Measurements from ENCODE around the gene UPK3A.
"Not testable (repeated sequence)": the region's sequence is repeated elsewhere in the genome, so short reads cannot be mapped to it uniquely, and the experiment has no call there.

Gene UPK3A

GRCh38 chr22:45310331-45310976, 25.7 kb downstream of the UPK3A start:
- DNase-seq: no peak

DNA sequence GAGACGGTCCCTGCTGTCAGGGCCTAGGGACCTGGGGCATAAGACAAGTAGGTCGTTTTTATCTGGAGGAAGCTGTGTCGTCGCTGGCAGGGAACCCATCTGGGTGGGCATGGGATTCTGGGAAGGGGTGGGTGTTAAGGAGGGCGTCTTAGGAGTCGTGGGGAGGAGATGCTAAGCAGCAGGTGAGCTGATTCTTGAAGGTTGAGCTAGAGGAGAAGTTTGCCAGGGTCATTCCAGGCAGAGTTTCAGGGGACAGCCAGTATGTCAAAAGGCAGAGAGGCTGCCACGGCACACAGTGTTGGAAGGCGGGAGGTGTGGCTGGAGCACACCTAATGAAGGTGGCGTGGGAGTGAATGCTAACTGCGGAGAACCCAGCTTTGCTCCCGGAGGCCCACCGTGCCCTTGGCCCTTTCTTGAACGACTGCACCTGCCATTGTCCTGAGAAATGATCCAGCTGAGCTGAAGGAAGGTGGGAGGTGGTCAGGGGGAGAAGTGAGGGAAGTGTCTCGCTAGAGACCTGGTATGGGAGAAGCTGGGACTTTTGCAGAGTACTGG, 26.3 kb downstream of the UPK3A start:
- no peak for DNase-seq

GRCh38 chr22:45312415-45312814, 27.7 kb downstream of the UPK3A start:
- DNase-seq: no peak

DNA sequence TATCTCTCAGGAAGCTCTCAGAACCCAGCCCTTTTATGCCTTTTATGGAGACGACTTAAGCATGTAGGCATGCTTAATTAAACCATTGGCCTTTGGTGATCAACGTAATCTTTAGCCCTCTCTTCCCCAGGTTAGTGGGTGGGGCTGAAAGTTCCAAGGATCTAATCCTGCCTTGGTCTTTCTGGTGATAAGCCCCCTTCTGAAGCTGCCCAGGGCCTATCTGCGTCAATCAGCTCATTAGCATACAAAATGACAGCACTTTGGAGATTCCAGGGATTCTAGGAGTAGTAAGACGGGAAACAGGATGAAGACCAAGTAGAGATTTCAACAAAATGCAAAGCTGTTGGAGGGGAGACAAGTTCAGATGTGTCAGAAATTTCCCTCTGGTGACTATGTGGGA, 28.1 kb downstream of the UPK3A start:
- DNase-seq: no peak

DNA sequence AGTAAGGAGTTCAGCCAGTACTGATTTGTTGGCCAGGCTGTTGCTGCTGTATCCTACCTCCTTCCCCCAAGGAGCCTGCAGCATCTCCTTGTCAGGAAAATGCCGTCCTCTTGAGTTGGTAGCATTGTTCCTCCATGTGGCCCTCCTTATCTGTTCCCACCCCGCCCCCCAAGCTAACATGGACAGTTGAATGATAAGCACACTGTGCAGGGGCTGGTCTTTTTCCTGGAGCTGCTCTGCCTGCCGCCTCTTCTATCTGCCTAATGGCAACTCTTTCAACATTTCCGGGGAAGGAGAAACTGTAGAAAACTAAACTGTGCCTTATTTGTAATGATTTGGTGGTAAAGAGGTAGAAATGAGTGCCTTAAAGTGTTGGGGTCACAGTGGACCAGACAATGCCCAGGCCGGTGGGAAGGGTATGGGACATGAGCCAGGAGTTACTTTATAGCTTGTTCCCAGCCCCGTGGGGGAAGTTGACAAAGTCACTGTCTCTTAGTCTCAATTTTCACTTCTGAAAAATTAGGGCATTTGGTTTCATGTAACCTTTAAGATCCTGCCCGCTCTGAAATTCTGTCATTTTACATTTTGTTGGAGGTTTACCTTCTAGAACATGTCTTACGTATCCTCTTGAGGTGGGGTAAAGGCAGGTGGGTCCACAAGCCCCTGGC, 29.4 kb downstream of the UPK3A start:
- peak; percentile 13 for DNase-seq

DNA sequence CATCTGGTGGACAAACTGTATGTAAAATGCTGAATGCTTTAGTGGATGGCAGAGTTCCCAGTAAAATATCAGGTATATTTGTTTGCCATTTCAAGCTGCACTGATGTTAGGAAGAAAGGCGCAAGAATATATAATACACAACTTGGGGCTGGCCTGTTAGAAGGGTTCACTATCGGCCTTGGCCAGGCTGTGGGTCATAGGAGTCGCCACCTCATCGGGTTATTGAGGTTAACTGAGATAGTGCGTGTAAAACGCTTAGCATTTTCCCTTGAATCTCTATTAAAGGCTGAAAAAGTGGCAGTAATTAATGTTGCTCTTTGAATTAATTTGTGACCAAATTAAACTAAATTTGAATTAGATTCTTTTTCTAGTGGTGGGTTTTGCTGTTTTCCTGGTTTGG, 30.0 kb downstream of the UPK3A start:
- no peak for DNase-seq

- no peak for DNase-seq
Observed at GRCh38 chr22:45316796-45317526, 32.2 kb downstream of the UPK3A start.

DNA sequence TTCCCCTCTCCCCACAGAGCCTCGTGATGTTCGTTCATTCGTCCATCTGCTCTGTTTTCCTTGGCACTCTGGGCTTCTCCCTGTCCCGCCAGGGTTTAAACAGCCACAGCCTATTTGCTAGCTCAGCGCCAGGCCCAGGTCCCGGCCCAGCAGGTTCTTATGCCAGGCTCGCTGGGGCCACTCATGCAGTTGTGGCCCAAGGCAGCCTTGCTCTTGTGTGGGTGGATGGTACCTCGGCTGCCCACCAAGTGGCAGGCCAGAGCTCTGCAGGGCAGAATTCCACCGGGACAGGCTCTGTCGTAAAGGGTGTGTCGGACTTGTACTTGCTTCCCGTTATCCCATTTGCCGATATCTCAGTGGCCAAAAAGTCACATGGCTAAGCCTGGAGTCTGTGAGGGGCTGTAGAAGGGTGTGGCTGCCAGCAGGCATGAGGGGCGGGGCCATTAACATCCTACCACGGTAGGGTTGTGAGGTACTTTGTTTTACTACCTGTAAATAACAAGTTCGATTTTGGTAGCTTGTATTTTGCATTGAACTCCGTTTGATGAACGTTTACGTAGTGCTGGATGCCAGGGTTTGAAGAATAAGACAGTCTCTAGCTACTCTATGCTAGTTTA, 32.9 kb downstream of the UPK3A start:
- no peak for DNase-seq

GRCh38 chr22:45318168-45318557, 33.4 kb downstream of the UPK3A start:
- DNase-seq: no peak

DNA sequence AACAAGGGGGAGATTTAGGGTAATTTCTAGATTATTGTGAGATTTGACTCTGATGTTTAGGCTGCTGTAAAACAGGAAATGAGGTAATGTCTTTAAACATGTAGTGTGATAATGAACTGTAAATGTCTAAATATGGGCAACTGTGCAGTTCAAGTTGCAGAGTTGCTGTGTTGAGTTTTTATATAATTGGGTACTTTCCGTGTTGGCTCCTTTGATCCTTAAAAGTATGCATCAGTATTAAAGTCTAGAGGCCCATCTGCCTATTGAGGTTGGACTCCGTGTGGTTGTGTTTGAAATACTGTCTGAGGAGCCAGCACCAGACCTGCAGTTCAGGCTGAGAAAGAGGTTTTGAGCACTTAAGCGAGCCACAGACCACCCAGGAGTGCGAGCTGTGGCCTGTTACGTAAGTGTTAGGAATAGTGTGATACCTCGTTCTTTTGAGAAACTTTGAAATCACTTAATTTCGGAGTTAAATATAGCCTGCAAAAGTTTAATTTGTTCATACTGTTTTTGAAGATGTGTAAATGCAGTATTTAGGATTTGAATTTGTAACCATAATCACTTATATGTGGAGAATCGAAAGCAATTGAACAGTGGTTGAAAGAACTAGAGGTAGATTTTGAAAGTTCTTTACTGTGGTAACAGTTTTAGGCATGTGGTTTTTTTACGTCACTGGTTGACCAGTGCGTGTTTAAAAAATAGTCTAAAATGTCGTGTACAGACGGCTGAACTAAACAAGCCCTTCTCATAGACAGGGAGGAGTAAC, 34.0 kb downstream of the UPK3A start:
- no peak for DNase-seq

GRCh38 chr22:45319324-45319685, 34.6 kb downstream of the UPK3A start:
- DNase-seq: no peak

- DNase-seq: no peak
Observed at GRCh38 chr22:45320357-45320976, 35.7 kb downstream of the UPK3A start.

DNA sequence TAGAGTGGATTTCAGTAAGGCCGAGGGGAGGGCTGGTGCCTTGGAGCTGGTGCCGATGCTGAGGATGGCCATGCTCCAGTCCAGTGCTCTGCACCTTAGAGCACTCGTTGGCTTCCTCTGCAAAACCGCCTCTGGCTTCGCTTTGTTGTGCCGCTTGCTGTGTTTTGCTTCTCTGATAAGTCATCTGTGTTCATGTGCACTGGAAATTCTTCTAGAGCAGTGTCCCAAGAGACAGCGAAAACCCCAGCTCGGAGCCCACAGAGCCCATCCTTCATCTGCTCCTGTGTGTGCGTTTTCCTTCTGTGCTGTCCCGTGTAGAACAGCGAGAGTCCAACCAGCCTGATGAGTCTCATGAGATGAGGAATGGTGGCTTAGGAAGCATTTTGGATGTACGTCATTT, 37.1 kb downstream of the UPK3A start:
- DNase-seq: no peak

GRCh38 chr22:45322873-45323525, 38.2 kb downstream of the UPK3A start:
- DNase-seq: no peak

DNA sequence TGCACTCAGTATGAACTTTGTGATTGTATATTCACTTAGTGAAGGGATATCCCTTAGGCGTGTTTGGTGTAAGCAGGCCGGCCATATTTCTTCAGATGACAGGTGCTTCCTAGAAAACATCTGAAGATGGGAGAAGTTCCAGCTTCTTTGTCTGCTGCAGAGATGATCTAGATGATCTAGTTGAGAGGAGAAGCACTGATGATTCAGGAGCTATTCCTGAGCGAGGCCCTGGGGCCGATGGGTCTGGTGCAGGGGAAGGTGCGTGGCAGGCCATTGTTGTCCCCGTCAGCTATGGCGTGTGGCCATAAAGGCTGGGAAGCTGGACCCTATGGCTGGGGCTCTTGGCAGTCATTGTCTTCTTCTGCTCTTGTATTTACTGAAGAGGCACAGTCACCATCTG, 38.9 kb downstream of the UPK3A start:
- DNase-seq: no peak

DNA sequence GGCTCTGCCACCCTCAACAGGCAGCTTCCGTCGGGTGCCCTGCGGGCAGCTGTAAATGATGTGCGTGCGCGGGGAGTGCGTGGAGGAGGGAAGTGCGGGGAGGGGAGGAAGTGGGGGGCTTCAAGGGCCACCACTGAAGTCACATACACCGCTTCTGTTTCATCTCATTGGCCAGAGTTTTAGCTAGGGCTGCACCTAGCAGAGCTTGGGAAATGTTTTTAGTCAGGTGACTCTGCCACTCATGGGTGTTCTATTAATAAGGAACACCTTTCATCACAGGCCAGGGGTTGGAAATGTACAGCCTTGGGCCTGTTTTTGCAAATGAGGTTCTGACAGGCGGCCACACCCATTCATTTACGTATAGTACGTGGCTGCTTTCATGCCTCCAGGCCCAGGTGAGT, 39.6 kb downstream of the UPK3A start:
- no peak for DNase-seq

DNA sequence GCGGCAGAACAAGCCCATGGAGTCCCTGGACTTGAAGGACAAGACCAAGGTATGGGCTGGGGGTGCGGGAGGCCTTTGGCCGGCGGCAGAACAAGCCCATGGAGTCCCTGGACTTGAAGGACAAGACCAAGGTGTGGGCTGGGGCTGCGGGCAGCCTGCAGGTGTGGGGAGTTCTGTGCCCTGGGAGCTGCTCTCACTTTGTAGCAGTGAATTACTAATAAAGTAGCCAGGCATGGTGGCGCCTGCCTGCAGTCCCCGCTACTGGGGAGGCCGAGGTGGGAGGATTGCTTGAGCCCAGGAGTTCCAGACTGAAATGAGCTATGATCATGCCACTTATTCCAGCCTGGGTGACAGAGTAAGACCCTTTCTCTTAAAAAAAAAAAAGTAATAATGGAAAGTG, 43.5 kb downstream of the UPK3A start:
- DNase-seq: not testable (repeated sequence)

DNA sequence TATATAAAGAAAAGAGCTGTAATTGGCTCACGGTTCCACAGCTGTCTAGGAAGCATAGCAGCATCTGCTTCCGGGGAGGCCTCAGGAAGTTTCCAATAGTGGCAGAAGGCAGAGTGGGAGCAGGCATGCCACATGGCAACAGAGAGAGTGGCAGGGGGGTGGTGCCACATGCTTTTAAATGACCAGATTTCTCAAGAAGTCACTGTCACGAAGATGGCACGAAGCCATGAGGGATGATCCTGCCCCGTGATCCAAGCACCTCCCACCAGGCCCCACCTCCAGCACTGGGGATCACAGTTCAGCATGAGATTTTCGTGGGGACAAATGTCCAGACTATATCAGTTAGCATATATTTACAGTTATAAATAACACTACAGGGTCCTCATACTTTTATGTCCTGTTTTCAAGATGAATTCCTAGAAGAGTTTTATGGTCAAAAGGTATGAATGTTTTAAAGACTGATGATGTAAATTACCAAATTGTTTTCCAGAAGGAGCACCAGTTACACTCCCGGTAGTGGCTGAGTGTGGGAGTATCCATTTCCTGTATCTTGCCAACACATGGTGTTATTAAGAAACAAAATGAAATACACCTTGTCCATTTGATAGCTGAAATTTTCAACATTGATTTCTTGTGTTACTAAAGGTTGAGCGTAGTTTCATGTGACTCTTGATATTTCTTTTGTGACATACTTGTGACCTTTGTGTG, 44.2 kb downstream of the UPK3A start:
- no peak for DNase-seq

DNA sequence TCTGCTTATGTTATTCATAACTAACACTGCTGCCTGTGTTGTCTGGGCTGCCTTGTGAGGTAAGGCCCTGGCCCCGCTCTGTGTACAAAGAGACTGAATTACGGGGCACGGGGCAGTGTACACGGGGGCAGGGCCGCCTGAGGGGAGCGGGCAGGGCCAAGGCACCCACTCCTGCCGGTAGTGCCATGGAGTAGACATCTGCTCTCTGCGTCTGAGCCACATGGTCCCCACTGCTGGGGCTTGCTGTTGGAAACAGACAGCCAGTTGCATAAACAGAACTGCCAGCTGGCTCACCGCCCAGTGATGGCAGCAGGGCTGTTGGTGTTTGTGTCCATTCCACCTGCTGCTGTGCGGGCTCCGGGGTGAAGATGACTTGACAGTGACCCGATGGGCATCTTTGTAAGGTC, 44.8 kb downstream of the UPK3A start:
- no peak for DNase-seq

DNA sequence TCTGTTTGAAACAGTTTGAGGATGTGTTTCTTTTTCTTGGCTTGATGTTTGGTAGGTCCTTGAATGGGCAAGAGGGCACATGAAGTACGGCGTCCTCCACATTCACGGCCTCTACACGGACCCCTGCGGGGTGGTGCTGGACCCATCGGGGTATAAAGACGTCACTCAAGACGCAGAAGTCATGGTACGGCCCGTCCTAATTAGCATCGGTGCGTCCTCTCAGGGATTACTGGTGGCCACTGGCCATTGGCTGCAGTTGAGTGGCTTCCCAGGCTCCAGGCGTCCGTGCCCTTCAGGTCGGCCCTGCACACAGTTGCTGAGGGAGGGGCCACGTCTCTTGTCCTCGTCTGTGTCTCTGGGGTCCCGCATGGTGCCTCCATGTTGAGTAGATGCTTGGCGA, 45.8 kb downstream of the UPK3A start:
- DNase-seq: no peak

- DNase-seq: no peak
Observed at GRCh38 chr22:45331486-45331885, 46.7 kb downstream of the UPK3A start.

Data from GF-D8 (cell line).